IPS DF 6.9 (cell line): ENCODE data around the gene BLM.

ENCODE experiments used
- DNase-seq: peaks from one replicate; pipeline ENCODE4 v3.0.0-alpha.2; 2013; ENCODE audit warnings: low read depth, low spot score
- H3K27ac ChIP-seq: one replicate; pipeline ENCODE4 v1.5.1; 2013; ENCODE audit warnings: low read length, control low read depth
- H3K27me3 ChIP-seq: 2 replicates; pipeline ENCODE4 v1.6.1; 2013; ENCODE audit warnings: mild to moderate bottlenecking, low read length; ENCODE audit not compliant: control insufficient read depth, insufficient read depth
- H3K36me3 ChIP-seq: 2 replicates; pipeline ENCODE4 v1.6.1; 2013; ENCODE audit warnings: low read length; ENCODE audit not compliant: control insufficient read depth, insufficient read depth
- H3K4me1 ChIP-seq: 2 replicates; pipeline ENCODE4 v1.6.1; 2013; ENCODE audit warnings: low read length; ENCODE audit not compliant: control insufficient read depth, insufficient read depth
- H3K4me3 ChIP-seq: 2 replicates; pipeline ENCODE4 v1.5.1; 2013; ENCODE audit warnings: mild to moderate bottlenecking, low read length
- H3K9me3 ChIP-seq: 2 replicates; pipeline ENCODE4 v1.6.1; 2013; ENCODE audit warnings: low read length, inconsistent platforms; ENCODE audit not compliant: control insufficient read depth, insufficient read depth
- WGBS: extraction: QIAGEN DNeasy Blood & Tissue Kit; methylation state at CpG from one replicate; pipeline ENCODE4 v1.1.7; 2013; ENCODE audit warnings: mixed read lengths, missing lambda C conversion rate; ENCODE audit not compliant: insufficient read length, insufficient coverage; 5-methylcytosine and 5-hydroxymethylcytosine counted together

BLM gene

DNA sequence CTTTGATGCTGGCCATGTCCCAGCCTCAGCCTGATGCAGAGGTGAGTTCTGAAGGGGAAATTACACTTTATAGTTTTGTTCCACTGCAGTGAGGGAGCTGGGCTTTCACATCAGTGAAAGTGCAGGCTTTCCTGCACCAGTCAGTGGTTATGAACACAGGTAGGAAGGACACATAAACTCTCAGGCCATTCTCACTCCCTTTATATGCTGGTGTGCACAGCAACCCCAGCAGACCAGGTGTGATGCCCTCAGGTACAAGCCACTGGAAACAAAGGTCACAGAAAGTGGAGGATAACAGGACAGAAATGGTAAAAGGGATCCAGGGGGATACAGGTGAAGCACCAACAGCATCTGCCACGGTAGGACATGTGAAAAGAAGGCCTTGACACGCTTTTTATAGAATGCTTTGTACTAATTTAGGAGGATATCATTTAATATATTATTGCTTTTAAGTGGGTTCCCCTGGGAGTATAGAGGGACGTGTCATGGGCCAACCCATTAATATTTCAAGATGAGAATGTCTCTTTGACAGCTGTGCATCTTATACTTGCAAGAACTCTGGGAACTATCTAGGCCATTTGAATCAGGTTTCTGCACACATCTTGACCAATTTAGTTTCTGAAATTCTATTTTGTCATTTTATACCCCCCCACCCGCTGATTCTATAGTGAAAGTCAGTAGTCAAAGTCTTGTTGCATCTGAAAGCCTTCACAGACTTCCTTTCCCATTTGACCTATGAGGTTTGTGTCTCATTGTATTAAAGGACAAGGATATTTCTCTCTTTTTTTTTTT is 25.0 kb upstream of the BLM start:
- no peaks in the 10 kb centered on the region for H3K4me1 ChIP-seq
- no peak overlapping the region for H3K27ac ChIP-seq
- no peaks in the 10 kb centered on the region for H3K36me3 ChIP-seq
- whole genome bisulfite sequencing, result no CpG with 5 or more reads among the region's 4 CpGs
- H3K4me3 ChIP-seq, result no peak overlapping the region
- no peak for DNase-seq
- no peaks in the 10 kb centered on the region for H3K9me3 ChIP-seq
- no peaks in the 10 kb centered on the region for H3K27me3 ChIP-seq

DNA sequence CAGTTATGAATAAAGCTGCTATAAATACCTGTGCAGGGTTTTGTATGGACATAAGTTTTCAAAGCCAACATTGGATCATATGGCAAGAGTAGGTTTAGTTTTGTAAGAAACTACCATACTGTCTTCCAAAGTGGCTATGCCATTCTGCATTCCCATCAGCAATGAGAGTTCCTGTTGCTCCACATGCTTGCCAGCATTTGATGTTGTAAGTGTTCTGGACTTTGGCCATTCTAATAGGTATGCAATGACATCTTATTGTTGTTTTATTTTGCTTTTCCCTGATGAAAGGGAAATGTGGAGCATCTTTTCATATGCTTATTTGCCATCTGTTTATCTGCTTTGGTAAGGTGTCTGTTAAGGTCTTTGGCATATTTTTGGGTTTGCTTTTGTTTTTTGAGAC is 22.2 kb upstream of the BLM start:
- Histone ChIP-seq H3K27ac (no peak overlapping the region), H3K4me1 (no peaks in the 10 kb centered on the region)

DNA sequence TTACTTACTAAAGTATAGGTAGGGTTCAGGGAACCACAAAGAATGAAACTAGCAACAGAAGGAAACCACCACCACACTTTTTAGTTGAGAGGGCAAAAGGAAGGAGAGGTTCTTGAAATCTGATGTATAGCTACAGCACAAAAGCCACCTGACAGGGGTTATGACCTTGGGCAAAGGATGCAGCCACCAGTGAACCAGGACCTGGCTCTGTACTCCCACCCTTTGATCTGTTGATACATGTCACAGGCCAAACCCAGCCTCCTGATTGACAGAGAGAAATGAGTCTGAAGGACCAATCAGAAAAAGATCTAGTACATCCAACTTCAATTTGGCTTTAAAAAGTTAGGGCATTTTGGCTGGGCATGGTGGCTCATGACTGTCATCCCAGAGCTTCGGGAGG is 20.0 kb upstream of the BLM start:
- Histone ChIP-seq H3K27me3 (no peaks in the 10 kb centered on the region), H3K4me1 (no peaks in the 10 kb centered on the region), H3K27ac (no peak overlapping the region), H3K9me3 (no peaks in the 10 kb centered on the region), H3K36me3 (no peaks in the 10 kb centered on the region), H3K4me3 (no peak overlapping the region)
- DNase-seq, result no peak
- no CpG with 5 or more reads among the region's 1 CpG for WGBS

More for the DNA sequence above, 22.2 kb upstream of the BLM start:
- H3K9me3 ChIP-seq, result no peaks in the 10 kb centered on the region
- H3K4me3 ChIP-seq, result no peak overlapping the region
- DNase-seq, result no peak
- no peaks in the 10 kb centered on the region for H3K27me3 ChIP-seq
- H3K36me3 ChIP-seq, result no peaks in the 10 kb centered on the region

DNA sequence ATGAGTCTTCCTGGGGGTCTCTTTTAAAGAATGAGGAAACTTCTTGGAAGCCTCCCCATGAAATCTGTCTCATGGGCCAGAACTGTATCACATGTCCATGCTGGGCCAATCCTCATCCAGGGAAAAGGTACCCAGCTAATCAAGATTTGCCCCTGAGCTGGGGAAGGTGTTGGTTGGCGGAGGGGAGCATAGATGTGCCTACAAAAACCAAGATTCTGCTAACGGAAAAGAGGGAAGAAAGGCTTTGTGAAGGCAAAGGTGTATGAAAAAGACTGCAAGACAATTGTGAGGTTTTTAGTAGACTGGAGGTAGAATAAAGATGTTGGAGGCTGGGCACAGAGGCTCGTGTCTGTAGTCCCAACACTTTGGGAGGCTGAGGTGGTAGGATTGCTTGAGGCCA is 18.5 kb upstream of the BLM start:
- no peak overlapping the region for H3K4me3 ChIP-seq
- WGBS, result no CpG with 5 or more reads among the region's 3 CpGs
- H3K27me3 ChIP-seq, result no peaks in the 10 kb centered on the region
- no peak overlapping the region for H3K27ac ChIP-seq
- H3K4me1 ChIP-seq, result no peaks in the 10 kb centered on the region
- no peaks in the 10 kb centered on the region for H3K9me3 ChIP-seq
- no peaks in the 10 kb centered on the region for H3K36me3 ChIP-seq
- no peak for DNase-seq

DNA sequence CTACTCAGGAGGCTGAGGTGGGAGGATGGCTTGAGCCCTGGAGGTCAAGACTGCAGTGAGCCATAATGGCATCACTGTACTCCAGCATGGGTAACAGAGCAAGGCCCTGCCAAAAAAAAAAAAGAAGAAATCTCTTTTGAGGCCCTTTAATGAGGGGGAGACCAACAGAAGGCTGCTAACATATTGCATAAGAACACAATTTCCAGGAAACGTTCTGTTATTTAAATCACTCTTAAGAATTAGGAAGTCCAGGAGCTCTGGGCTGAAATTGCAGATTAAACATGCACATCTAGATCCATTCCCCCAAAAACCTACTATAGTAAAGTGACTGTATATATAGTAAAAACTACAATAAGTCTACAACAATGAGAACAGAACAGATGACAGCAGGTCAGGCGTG is 16.1 kb upstream of the BLM start:
- Histone ChIP-seq H3K27ac (no peak overlapping the region), H3K4me1 (no peaks in the 10 kb centered on the region), H3K9me3 (no peaks in the 10 kb centered on the region), H3K36me3 (no peaks in the 10 kb centered on the region), H3K27me3 (no peaks in the 10 kb centered on the region), H3K4me3 (no peak overlapping the region)
- DNase-seq, result no peak
- no CpG with 5 or more reads among the region's 2 CpGs for WGBS

DNA sequence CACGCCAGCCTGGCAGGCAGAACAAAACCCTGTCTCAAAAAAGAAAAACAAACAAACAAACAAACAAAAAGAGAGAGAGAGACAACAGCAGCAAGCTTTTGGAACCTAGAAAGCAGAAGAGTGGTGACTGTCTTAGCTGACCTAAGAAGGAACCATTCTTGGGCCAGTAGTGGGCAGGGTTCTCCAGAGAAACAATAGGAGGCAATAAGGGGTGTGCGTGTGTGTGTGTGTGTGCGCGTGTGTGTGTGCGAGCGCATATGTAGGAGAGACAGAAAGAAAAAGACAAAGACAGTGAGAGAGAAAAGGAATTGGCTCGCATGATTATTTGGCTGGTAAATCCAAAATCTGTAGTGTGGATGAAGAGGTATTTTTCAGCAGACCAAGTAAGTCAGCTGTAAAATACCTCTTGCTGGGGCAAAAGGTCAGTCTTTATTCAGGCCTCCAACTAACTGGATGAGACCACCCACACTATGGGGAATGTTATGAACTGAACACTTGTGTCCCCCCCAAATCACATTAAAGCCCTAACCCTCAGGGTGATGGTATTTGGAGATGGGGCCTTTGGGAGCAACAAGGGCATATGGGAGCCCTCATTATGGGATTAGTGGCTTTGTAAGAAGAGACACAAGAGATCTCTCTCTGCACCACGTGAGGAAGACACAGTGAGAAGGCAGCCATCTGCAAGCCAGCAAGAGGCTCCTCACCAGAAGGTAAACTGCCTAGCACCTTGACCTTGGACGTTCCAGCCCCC is 15.1 kb upstream of the BLM start:
- H3K4me3 ChIP-seq, result no peak overlapping the region
- H3K27me3 ChIP-seq, result no peaks in the 10 kb centered on the region
- no peaks in the 10 kb centered on the region for H3K36me3 ChIP-seq
- no peak overlapping the region for H3K27ac ChIP-seq
- 100% methylated on average over 5 of the region's 9 CpGs for WGBS
- DNase-seq, result no peak
- no peaks in the 10 kb centered on the region for H3K9me3 ChIP-seq
- no peaks in the 10 kb centered on the region for H3K4me1 ChIP-seq

DNA sequence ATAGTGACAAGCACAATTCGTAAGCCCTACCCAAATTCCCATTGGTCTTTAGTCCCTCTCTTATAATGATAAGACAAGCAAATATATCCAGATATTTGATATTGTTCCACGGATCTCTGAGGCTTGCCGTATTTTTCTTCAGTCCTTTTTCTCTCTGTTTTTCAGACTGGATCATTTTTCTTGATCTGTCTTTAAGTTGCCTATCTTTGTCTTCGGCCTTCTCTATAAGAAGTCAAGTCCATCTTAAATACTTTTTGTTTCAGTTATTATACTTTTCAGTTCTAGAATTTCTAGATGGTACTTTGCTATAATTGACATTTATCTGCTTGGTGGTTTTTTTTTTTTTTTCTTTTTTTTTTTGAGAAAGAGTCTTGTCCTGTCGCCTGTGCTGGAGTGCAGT is 13.7 kb upstream of the BLM start:
- Histone ChIP-seq H3K27ac (no peak overlapping the region), H3K36me3 (no peaks in the 10 kb centered on the region), H3K9me3 (no peaks in the 10 kb centered on the region), H3K4me1 (no peaks in the 10 kb centered on the region), H3K4me3 (no peak overlapping the region), H3K27me3 (no peaks in the 10 kb centered on the region)
- DNase-seq, result no peak
- WGBS, result no CpG with 5 or more reads among the region's 5 CpGs

DNA sequence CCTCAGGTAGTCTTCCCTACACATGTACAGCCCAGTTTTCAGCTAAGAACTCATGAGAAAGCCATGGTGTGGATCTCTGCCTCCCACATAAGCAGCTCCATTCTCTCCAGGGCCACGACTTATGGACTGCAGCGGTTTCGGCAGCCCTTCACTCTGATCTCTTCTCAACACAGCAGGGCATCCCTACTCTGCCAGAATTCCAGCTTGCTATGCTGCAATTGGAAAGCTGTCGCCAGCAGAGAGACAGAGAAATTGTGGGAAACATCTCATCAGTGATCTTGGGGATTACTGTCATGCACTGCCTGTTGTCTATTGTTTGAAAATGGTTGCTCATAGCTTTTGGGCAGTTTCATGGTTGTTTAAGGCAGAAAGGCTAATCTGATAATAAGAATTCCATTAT is 11.9 kb upstream of the BLM start:
- no CpG with 5 or more reads among the region's 4 CpGs for WGBS

DNA sequence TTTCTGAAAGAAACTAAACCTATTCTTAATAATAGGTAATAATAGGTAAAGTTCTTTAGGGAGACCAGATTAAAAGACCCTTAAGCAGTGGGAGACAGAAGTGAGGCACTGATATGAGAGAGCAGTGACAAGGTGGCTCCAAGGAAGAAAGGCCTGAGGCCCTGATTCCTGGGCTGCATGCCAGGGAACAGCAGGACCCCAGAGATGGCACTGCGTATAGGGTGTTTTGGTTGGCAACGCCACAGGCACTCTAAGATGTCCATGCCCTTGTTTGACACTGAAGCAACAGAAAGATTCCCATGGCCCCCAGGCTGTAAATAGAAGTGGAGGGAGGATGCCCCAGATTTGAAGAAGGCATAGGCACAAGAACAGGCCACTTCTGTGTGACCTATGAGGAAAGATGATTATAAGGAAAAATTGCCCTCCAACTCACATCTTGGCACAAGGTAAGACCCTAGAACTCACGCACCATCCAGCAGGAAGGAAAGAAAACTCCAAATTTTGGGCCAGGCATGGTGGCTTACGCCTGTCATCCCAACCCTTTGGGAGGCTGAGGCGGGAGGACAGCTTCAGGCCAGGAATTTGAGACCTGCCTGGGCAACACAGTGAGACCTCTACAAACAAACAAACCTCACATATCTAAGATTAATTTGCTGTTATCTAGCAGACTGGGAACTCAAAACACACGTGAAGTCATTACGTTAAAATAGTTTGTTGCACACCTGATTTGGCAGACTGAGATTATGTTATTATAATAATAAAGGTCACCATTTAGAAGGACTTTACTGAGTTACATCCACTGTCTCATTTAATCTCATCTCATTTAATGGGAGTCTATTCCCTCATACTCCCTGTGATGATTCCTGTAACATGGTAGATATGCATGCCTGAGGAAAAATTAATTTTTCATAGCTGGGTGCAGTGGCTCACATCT is 10.5 kb upstream of the BLM start:
- H3K4me3 ChIP-seq, result no peak overlapping the region
- no peaks in the 10 kb centered on the region for H3K27me3 ChIP-seq
- H3K27ac ChIP-seq, result no peak overlapping the region
- no peaks in the 10 kb centered on the region for H3K9me3 ChIP-seq
- H3K4me1 ChIP-seq, result no peaks in the 10 kb centered on the region
- H3K36me3 ChIP-seq, result no peaks in the 10 kb centered on the region
- no peak for DNase-seq
- no CpG with 5 or more reads among the region's 7 CpGs for WGBS

More for the DNA sequence above, 11.9 kb upstream of the BLM start:
- H3K9me3 ChIP-seq, result no peaks in the 10 kb centered on the region
- H3K27ac ChIP-seq, result no peak overlapping the region
- no peaks in the 10 kb centered on the region for H3K27me3 ChIP-seq
- H3K4me3 ChIP-seq, result no peak overlapping the region
- no peaks in the 10 kb centered on the region for H3K4me1 ChIP-seq
- H3K36me3 ChIP-seq, result no peaks in the 10 kb centered on the region
- DNase-seq, result no peak

DNA sequence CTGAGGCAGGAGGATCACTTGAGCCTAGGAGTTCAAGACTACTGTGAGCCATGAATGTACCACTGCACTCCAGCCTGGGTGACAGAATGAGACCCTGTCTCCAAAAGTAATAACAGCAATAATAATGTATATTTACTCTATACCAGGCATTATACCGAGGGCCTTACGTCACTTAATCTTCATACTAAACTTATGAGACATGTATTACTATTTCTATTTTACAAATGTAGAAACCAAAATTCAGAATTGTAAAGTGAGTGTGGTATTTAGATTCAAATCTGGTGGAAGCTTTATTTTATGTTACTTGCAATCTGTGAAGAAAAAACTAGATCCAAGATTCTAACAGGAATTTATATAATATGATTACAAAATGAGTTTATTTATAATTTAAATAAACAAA is 9.7 kb upstream of the BLM start:
- Histone ChIP-seq H3K27ac (no peak overlapping the region), H3K4me3 (no peak overlapping the region), H3K4me1 (no peaks in the 10 kb centered on the region), H3K27me3 (no peaks in the 10 kb centered on the region), H3K9me3 (no peaks in the 10 kb centered on the region), H3K36me3 (no peaks in the 10 kb centered on the region)
- no CpG with 5 or more reads among the region's 2 CpGs for WGBS
- no peak for DNase-seq
